HG02943 (cell line): ENCODE data around the gene SECISBP2.

Source experiments
- ATAC-seq: cut with Tn5 transposase; IDR thresholded peaks from one replicate; pipeline ENCODE4 v1.9.1; 2021; ENCODE audit warnings: mild to moderate bottlenecking, low read depth, moderate library complexity; ENCODE audit not compliant: unreplicated experiment

SECISBP2 gene

DNA sequence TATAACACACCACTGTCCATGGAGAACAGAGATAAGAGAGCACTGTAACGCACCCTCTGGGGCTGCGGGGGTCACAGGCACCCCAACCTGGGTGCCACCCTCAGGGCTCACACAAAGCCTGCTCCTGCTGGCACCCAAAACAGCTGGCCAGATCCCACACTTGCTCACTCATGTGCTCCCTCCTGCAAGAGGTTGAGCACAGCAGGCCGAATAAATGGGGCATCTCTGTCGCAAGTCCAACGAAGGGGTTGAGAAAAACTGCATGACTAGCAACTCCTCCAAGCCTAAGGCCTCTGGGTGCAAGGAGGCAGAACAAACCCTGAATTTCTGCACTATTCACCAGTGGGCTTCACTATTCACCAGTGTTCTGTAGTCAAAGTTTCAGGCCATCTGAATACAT is 80.3 kb downstream of the SECISBP2 start:
- no peak for ATAC-seq

GRCh38 chr9:89400403-89401116 is 82.3 kb downstream of the SECISBP2 start:
- ATAC-seq = peak; percentile 69

- ATAC-seq = no peak
Observed at GRCh38 chr9:89402695-89403427, 84.6 kb downstream of the SECISBP2 start.

DNA sequence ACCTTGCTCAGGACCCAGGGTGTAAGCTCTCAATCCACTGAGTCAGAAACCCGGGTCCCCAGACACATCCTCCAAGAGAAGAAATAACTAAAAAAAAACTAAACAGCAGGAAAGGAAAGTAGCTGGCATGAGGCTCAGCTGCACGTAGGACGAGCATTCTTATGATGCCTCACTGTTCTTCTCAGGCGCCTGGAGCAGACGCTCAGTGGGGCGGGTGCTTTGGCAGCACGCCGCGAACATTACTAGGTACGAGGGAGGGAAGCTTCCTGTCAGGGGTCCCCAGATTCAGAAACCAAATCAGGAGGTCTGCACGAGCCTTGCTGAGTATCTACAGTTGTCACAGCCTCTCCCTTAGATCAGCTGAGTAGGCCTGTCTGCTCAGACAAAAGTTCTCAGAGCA is 85.8 kb downstream of the SECISBP2 start:
- no peak for ATAC-seq

GRCh38 chr9:89405826-89406225 is 87.5 kb downstream of the SECISBP2 start:
- ATAC-seq = peak; percentile 53

GRCh38 chr9:89407070-89407469 is 88.8 kb downstream of the SECISBP2 start:
- no peak for ATAC-seq

DNA sequence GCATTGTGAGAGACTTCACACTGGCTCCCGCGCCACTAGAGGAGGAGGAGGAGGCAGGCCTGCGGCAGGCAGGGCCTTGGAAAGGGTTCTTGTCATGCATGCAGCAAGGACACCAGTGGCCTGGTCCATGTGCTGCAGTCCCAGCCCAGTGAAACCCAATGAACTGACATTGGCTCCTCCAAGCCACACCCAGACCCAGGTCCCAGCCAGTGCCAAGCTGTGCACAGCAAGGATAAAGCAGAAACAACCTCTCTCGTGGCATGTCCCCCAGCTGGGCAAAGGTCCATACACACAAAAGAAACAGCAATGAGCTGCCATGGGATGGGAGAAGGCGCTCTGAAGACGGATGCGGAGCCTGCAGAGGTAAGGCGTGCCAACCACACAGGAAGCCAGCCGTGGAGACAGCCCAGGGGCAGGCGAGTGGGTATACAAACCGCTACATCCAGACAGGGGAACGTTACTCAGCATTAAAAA is 90.4 kb downstream of the SECISBP2 start:
- peak; percentile 47 for ATAC-seq
